GM12801 (cell line): ENCODE data around the gene BEAN1.

Experiments used
- CTCF ChIP-seq: IDR thresholded peaks from one replicate; pipeline ENCODE4 v1.5.1; 2011; ENCODE audit warnings: control low read depth; ENCODE audit not compliant: insufficient read length; ENCODE audit errors: extremely low read depth

BEAN1 gene

DNA sequence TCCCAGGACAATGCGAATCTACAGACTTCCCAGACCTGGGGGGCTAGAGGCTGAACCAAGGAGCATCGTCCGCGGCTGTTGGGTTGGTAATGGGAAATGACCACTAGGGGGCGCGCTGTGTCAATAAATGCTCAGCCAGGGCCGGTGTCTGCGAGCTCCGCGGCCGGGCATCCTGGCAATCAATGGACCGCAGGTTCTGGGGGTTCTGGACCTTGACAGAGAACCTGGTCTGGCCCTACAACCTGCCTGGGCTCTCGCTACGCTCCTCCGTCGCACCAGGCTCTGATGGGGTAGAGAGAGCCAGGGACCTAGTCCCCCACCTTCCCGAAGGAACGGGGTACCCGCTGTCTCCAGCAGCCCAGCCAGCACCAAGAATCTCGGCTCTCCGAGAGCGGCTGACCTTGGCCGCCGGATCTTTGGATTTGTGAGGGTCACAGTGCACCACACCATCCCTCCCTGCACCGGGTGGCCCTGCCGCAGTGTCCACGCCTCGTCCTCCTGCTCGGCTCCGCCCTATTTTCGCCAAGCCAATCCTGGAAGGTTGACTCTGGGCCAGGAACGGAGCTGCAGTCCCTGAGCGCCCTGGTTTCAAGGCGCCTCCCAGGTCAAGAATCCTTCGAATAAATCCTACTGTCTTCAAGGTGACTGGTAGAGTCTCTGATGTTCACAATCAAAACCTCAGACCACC is 20.4 kb upstream of the BEAN1 start:
- TF ChIP-seq CTCF = no peak

DNA sequence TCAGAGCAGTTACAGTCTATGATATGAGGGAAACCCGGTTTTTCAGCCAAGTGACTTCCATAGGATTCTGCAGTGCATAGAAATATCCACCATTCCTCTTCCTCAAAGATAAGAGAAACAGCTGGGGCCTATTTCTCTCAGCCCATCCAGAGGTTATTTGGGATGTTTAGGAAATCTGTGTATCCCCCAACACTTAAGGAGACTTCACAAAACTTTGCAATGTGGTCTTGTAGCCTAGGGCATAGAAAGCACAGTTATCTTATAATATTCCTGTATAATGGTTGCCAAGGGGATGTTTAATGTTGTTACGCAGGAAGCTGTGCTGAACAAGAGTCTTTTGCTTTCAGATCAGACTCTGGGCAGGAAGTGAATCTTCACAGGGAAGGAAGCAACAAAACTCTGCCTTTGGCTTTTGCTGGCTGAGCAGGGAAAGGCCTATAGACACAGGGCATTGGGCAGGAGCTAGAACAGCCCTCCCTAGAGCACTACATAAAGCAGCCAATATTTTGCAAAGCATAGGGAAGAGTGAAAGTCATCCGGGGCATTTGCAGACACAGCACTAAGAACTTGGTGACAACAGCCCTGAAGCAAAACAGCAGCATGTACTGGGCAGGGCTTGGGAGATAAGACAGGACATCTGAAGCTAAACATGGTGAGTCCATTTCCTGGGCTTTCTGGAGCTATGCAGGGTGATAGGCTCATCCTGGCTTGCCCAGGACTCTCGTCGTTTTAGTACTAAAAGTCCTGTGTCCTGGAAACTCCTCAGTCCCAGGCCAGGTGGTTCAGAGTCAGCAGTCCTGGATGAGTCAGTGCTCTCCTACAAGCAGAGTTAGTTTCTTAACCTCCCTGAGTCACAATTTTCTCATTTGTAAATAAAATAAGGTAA is 18.7 kb upstream of the BEAN1 start:
- no peak for TF ChIP-seq CTCF

DNA sequence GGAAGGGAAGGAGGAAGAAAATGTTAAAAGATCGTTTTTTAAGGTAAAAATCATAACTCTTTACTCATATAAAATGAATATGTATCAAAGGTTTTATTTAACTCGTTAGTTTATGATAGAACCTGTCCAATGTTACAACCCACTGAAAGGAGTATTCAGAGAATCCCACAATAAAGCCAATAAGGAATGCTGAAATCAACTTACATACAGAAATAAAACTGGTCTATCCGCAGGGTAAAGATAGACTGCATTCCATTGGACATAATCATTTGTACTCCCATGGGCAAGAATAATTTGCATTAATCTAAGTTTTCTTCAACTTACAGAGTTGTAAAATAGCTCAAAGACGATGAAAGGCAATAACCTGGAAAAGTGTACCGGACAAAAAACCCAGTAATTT is 17.9 kb upstream of the BEAN1 start:
- TF ChIP-seq CTCF = no peak

DNA sequence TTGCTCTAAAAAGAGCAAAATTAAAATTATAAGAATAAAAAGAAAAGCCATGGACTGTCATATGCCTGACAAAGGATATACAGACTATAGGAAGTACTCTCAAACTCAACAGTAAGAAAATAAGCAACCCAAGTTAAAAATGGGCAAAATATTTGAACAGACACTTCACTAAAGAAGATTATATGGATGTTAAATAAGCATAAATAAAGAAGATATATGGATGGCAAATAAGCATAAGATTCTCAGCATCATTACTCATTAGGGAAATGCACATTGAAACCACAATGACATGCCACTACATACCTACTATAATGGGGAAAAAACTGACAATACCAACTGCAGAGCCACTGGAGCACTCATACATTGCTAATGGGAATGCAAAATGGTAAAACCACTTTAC is 14.9 kb upstream of the BEAN1 start:
- TF ChIP-seq CTCF = no peak

- TF ChIP-seq CTCF = no peak
These were observed 12.2 kb upstream of the BEAN1 start for GRCh38 chr16:66414891-66415290.

DNA sequence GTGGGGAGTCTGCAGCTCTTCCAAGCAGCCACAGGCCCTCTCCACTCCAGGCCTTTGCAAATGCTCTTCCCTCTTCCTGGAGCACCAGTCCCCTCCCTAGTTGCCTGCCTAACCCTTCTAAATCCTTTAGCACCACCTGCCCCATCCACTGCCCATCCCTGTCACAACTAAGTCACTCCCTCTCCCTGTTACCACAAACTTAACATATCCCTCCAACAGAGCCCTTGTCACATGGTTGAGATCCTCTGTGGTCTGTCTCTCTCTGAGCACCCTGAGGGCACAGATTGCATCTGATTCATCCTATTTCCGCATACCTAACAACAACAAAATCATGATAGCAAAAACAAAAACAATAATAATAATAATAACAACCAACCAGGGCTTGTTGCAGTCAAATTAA is 11.0 kb upstream of the BEAN1 start:
- no peak for TF ChIP-seq CTCF

- TF ChIP-seq CTCF = no peak
These were observed 10.0 kb upstream of the BEAN1 start for GRCh38 chr16:66416939-66417700.
